Measurements from ENCODE around the gene KY. TPM values are rescaled to one million over a fixed set of nuclear protein-coding genes. Genes with fewer than 3 reads are reported as not detected.
"Not testable (repeated sequence)": the region's sequence is repeated elsewhere in the genome, so short reads cannot be mapped to it uniquely, and the experiment has no call there.

KY gene
- total RNA-seq, 4 donors from 2014 or later = 0.88 TPM; not detected in 3

GRCh38 chr3:134594331-134594741 lies 56.5 kb downstream of the KY start:
- TF ChIP-seq POLR2A (IDR thresholded peaks at IDR 0.05) = no peak
- no peak for TF ChIP-seq CTCF (IDR thresholded peaks at IDR 0.05)
- no peaks in the 10 kb centered on the region for H3K27me3 ChIP-seq
- no peak overlapping the region for H3K4me3 ChIP-seq
- H3K4me1 ChIP-seq = no peaks in the 10 kb centered on the region
- no peaks in the 10 kb centered on the region for H3K9me3 ChIP-seq
- no peak for DNase-seq
- H3K27ac ChIP-seq = no peak overlapping the region
- no peaks in the 10 kb centered on the region for H3K36me3 ChIP-seq

- no peak overlapping the region for H3K4me3 ChIP-seq
- TF ChIP-seq CTCF (IDR thresholded peaks at IDR 0.05) (no peak), POLR2A (IDR thresholded peaks at IDR 0.05) (no peak)
- H3K27ac ChIP-seq = no peak overlapping the region
- H3K27me3 ChIP-seq = no peaks in the 10 kb centered on the region
- H3K4me1 ChIP-seq = no peaks in the 10 kb centered on the region
- H3K9me3 ChIP-seq = no peaks in the 10 kb centered on the region
- no peak for DNase-seq
- no peaks in the 10 kb centered on the region for H3K36me3 ChIP-seq
Measured at GRCh38 chr3:134592806-134593205, 58.0 kb downstream of the KY start.

GRCh38 chr3:134590766-134591165 lies 60.1 kb downstream of the KY start:
- H3K36me3 ChIP-seq = no peaks in the 10 kb centered on the region
- H3K4me3 ChIP-seq = no peak overlapping the region
- no peaks in the 10 kb centered on the region for H3K27me3 ChIP-seq
- no peaks in the 10 kb centered on the region for H3K9me3 ChIP-seq
- TF ChIP-seq POLR2A (IDR thresholded peaks at IDR 0.05) (no peak), CTCF (IDR thresholded peaks at IDR 0.05) (no peak)
- no peaks in the 10 kb centered on the region for H3K4me1 ChIP-seq
- H3K27ac ChIP-seq = no peak overlapping the region
- DNase-seq = no peak

GRCh38 chr3:134579141-134579665 lies 71.6 kb downstream of the KY start:
- no peaks in the 10 kb centered on the region for H3K36me3 ChIP-seq
- no peak for TF ChIP-seq POLR2A (IDR thresholded peaks at IDR 0.05)
- no peak for TF ChIP-seq CTCF (IDR thresholded peaks at IDR 0.05)
- no peak overlapping the region for H3K27ac ChIP-seq

GRCh38 chr3:134576831-134577230 lies 74.0 kb downstream of the KY start:
- no peaks in the 10 kb centered on the region for H3K27me3 ChIP-seq
- no peaks in the 10 kb centered on the region for H3K36me3 ChIP-seq
- no peaks in the 10 kb centered on the region for H3K4me1 ChIP-seq
- H3K9me3 ChIP-seq = no peaks in the 10 kb centered on the region
- no peak for DNase-seq
- TF ChIP-seq CTCF (IDR thresholded peaks at IDR 0.05) (no peak), POLR2A (IDR thresholded peaks at IDR 0.05) (no peak)
- H3K4me3 ChIP-seq = no peak overlapping the region
- no peak overlapping the region for H3K27ac ChIP-seq

More at GRCh38 chr3:134579141-134579665, 71.6 kb downstream of the KY start:
- DNase-seq = no peak
- no peaks in the 10 kb centered on the region for H3K9me3 ChIP-seq
- H3K4me3 ChIP-seq = no peak overlapping the region
- H3K4me1 ChIP-seq = no peaks in the 10 kb centered on the region
- no peaks in the 10 kb centered on the region for H3K27me3 ChIP-seq

- no peak for DNase-seq
- TF ChIP-seq POLR2A (IDR thresholded peaks at IDR 0.05) = no peak
- TF ChIP-seq CTCF (IDR thresholded peaks at IDR 0.05) = no peak
- Histone ChIP-seq H3K4me3 (no peak overlapping the region), H3K4me1 (no peaks in the 10 kb centered on the region), H3K27ac (no peak overlapping the region), H3K27me3 (no peaks in the 10 kb centered on the region), H3K36me3 (no peaks in the 10 kb centered on the region), H3K9me3 (no peaks in the 10 kb centered on the region)
Measured at GRCh38 chr3:134576426-134576825, 74.4 kb downstream of the KY start.

- not testable (repeated sequence) for H3K4me1 ChIP-seq, H3K36me3 ChIP-seq, H3K27ac ChIP-seq, DNase-seq, H3K4me3 ChIP-seq, H3K27me3 ChIP-seq
- peaks cover 0 to 10% (median 0%) of the 10 kb centered on the region in 4 donors for H3K9me3 ChIP-seq
Measured at GRCh38 chr3:134569899-134570298, 80.9 kb downstream of the KY start.
